Measurements from ENCODE around the gene CCL14.
"Not testable (repeated sequence)": the region's sequence is repeated elsewhere in the genome, so short reads cannot be mapped to it uniquely, and the experiment has no call there.

Gene CCL14

GRCh38 chr17:35995346-35995745 is 8.8 kb upstream of the CCL14 start:
- H3K27me3 ChIP-seq (replicated peaks in 2 of 5; ENCODE audit: control insufficient read depth in 4 of 5, insufficient read depth in 5 of 5, low read length in 4 of 5); H3K4me1 ChIP-seq (ENCODE audit: control extremely low read depth in 1 of 4, control insufficient read depth in 4 of 4, insufficient read depth in 4 of 4, low read length in 3 of 4); POLR2A ChIA-PET; H3K27ac ChIP-seq (ENCODE audit: insufficient read depth in 1 of 2, low read depth in 1 of 2, low read length in 2 of 2, poor library complexity in 1 of 2, severe bottlenecking in 2 of 2); H3K4me3 ChIP-seq (ENCODE audit: control insufficient read depth in 1 of 7, extremely low read depth in 1 of 7, insufficient read depth in 4 of 7, low read depth in 2 of 7, low read length in 6 of 7); H3K9me3 ChIP-seq (ENCODE audit: control extremely low read depth in 1 of 5, control insufficient read depth in 4 of 5, insufficient read depth in 2 of 5, low read depth in 1 of 5, low read length in 4 of 5); DNase-seq; H3K36me3 ChIP-seq (ENCODE audit: control insufficient read depth in 4 of 4, insufficient read depth in 4 of 4, low read length in 3 of 4): not testable (repeated sequence)
- no CpG with 5 or more reads among the region's 2 CpGs for WGBS (ENCODE audit: insufficient coverage)
- CTCF ChIA-PET, result interaction anchor here (1.4 to 2.2 kb wide), 2 partner anchors 151 to 154 kb away, joined by 4 to 9 read pairs; no protein-coding TSS in a partner anchor

- Histone ChIP-seq H3K27me3 (replicated peaks in 2 of 5; ENCODE audit: control insufficient read depth in 4 of 5, insufficient read depth in 5 of 5, low read length in 4 of 5) (no peaks in the 10 kb centered on the region), H3K36me3 (ENCODE audit: control insufficient read depth in 4 of 4, insufficient read depth in 4 of 4, low read length in 3 of 4) (no peaks in the 10 kb centered on the region), H3K4me3 (ENCODE audit: control insufficient read depth in 1 of 7, extremely low read depth in 1 of 7, insufficient read depth in 4 of 7, low read depth in 2 of 7, low read length in 6 of 7) (no peak overlapping the region), H3K4me1 (ENCODE audit: control extremely low read depth in 1 of 4, control insufficient read depth in 4 of 4, insufficient read depth in 4 of 4, low read length in 3 of 4) (no peaks in the 10 kb centered on the region), H3K27ac (ENCODE audit: insufficient read depth in 1 of 2, low read depth in 1 of 2, low read length in 2 of 2, poor library complexity in 1 of 2, severe bottlenecking in 2 of 2) (no peak overlapping the region), H3K9me3 (ENCODE audit: control extremely low read depth in 1 of 5, control insufficient read depth in 4 of 5, insufficient read depth in 2 of 5, low read depth in 1 of 5, low read length in 4 of 5) (peaks cover 0 to 4% (median 0%) of the 10 kb centered on the region in 5 experiments)
- DNase-seq, result no peak
- 100% methylated on average over 1 of the region's 2 CpGs for WGBS (ENCODE audit: insufficient coverage)
- ChIA-PET CTCF (interaction anchor here (0.8 to 1.0 kb wide), 2 partner anchors 9 to 13 kb away, joined by 3 to 4 read pairs; no protein-coding TSS in a partner anchor), POLR2A (no interaction called here)
Observed at GRCh38 chr17:35991075-35991474, 4.5 kb upstream of the CCL14 start.

DNA sequence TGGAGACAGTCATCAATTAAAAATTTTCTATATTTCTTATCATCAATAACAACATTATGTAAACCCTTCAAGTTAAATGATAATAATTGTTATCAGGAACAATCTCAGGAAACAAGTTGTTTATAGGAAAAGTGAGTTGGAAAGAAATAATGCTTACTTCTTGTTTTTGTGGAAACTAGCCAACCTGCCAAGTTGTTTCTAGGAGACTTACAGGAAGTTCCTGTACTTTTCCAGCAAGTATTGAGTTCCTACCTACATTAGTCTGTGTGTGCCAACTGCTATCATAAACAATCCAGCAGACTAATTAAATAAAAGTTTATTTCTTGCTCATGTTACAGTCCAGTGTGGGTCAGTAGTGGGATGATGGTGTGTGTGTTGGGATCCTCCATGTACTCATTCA is 1.6 kb upstream of the CCL14 start:
- Histone ChIP-seq H3K36me3 (ENCODE audit: control insufficient read depth in 4 of 4, insufficient read depth in 4 of 4, low read length in 3 of 4) (no peaks in the 10 kb centered on the region), H3K4me1 (ENCODE audit: control extremely low read depth in 1 of 4, control insufficient read depth in 4 of 4, insufficient read depth in 4 of 4, low read length in 3 of 4) (no peaks in the 10 kb centered on the region), H3K27ac (ENCODE audit: insufficient read depth in 1 of 2, low read depth in 1 of 2, low read length in 2 of 2, poor library complexity in 1 of 2, severe bottlenecking in 2 of 2) (no peak overlapping the region), H3K4me3 (ENCODE audit: control insufficient read depth in 1 of 7, extremely low read depth in 1 of 7, insufficient read depth in 4 of 7, low read depth in 2 of 7, low read length in 6 of 7) (no peak overlapping the region), H3K27me3 (replicated peaks in 2 of 5; ENCODE audit: control insufficient read depth in 4 of 5, insufficient read depth in 5 of 5, low read length in 4 of 5) (no peaks in the 10 kb centered on the region), H3K9me3 (ENCODE audit: control extremely low read depth in 1 of 5, control insufficient read depth in 4 of 5, insufficient read depth in 2 of 5, low read depth in 1 of 5, low read length in 4 of 5) (peaks cover 0 to 2% (median 0%) of the 10 kb centered on the region in 5 experiments)
- POLR2A ChIA-PET, result no interaction called here
- CTCF ChIA-PET, result interaction anchor here (1.3 kb wide), 1 partner anchor 12 kb away, joined by 5 read pairs; no protein-coding TSS in a partner anchor
- DNase-seq, result no peak

DNA sequence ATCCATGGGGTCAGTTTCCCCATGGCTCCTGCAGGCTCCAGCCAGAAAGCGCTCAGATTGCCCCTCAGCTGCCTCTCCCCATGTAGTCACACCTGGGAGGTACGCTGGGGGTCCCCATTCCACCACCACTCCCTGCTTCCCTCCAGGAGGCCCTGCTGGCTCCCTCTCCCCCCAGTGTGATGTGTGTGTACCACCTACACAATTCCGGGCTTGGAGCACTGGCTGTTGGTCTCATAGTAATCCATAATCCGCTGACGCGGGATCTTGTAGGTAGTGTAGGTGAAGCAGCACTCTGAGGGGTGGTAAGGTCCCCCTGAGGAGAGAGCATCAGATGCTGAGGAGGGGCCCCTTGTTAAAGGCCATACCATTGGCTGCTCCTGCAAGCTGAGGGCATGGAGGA is 2.4 kb downstream of the CCL14 start:
- no peaks in the 10 kb centered on the region for H3K4me1 ChIP-seq (ENCODE audit: control extremely low read depth in 1 of 4, control insufficient read depth in 4 of 4, insufficient read depth in 4 of 4, low read length in 3 of 4)
- WGBS (ENCODE audit: insufficient coverage), result 100% methylated on average over 2 of the region's 6 CpGs
- H3K27ac ChIP-seq (ENCODE audit: insufficient read depth in 1 of 2, low read depth in 1 of 2, low read length in 2 of 2, poor library complexity in 1 of 2, severe bottlenecking in 2 of 2), result no peak overlapping the region
- POLR2A ChIA-PET, result no interaction called here
- H3K36me3 ChIP-seq (ENCODE audit: control insufficient read depth in 4 of 4, insufficient read depth in 4 of 4, low read length in 3 of 4), result no peaks in the 10 kb centered on the region
- H3K4me3 ChIP-seq (ENCODE audit: control insufficient read depth in 1 of 7, extremely low read depth in 1 of 7, insufficient read depth in 4 of 7, low read depth in 2 of 7, low read length in 6 of 7), result no peak overlapping the region
- CTCF ChIA-PET, result interaction anchor here (1.0 to 21.0 kb wide), 5 partner anchors 10 to 164 kb away, joined by 5 to 370 read pairs (median 9); no protein-coding TSS in a partner anchor
- H3K27me3 ChIP-seq (replicated peaks in 2 of 5; ENCODE audit: control insufficient read depth in 4 of 5, insufficient read depth in 5 of 5, low read length in 4 of 5), result no peaks in the 10 kb centered on the region
- no peak for DNase-seq
- H3K9me3 ChIP-seq (ENCODE audit: control extremely low read depth in 1 of 5, control insufficient read depth in 4 of 5, insufficient read depth in 2 of 5, low read depth in 1 of 5, low read length in 4 of 5), result peaks cover 0 to under 1% (median 0%) of the 10 kb centered on the region in 5 experiments

DNA sequence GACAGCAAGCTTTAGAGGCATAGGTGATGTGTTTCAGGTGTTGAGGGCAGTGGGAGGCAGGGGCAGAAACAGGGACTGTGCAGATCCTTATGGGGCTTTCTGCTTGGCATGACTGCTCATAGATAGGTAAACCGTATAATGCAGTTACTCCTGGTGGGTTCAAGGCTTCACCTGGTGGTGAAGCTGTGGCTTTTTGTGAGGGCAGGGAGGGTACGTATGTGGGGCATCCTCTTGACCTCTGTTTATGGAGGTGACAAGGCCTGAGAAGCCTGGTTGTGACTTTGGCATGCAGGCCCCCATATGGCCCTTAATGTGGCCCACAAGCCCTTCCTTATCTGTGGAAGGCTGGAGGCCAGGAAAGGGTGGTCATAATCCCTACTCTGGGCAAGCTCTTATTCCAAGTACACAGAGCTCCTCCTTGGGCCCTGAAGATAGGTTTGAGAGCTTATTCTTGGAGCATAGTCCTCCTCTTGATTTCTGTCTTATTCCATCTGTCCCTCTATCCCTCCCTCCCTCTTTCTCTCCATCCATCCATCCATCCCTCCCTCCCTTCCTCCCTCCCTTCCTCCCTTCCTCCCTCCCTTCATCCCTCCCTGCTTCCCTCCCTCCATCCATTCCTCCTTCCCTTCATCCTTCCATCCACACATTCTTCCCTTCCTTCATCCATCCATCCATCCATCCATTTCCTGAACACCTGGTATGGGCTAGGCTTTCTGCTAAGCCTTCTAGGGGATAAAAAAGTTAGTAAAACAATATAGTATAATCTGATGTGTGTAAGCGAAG is 3.9 kb downstream of the CCL14 start:
- 100% methylated on average over 2 of the region's 3 CpGs for WGBS (ENCODE audit: insufficient coverage)
- CTCF ChIA-PET, result interaction anchor here (0.7 to 21.0 kb wide), 15 partner anchors 8 to 166 kb away, joined by 3 to 370 read pairs (median 4); partner anchors contain the start of gene CCL4
- DNase-seq, result no peak
- no peaks in the 10 kb centered on the region for H3K9me3 ChIP-seq (ENCODE audit: control extremely low read depth in 1 of 5, control insufficient read depth in 4 of 5, insufficient read depth in 2 of 5, low read depth in 1 of 5, low read length in 4 of 5)
- POLR2A ChIA-PET, result no interaction called here
- H3K4me3 ChIP-seq (ENCODE audit: control insufficient read depth in 1 of 7, extremely low read depth in 1 of 7, insufficient read depth in 4 of 7, low read depth in 2 of 7, low read length in 6 of 7), result no peak overlapping the region
- no peaks in the 10 kb centered on the region for H3K4me1 ChIP-seq (ENCODE audit: control extremely low read depth in 1 of 4, control insufficient read depth in 4 of 4, insufficient read depth in 4 of 4, low read length in 3 of 4)
- no peak overlapping the region for H3K27ac ChIP-seq (ENCODE audit: insufficient read depth in 1 of 2, low read depth in 1 of 2, low read length in 2 of 2, poor library complexity in 1 of 2, severe bottlenecking in 2 of 2)
- no peaks in the 10 kb centered on the region for H3K27me3 ChIP-seq (replicated peaks in 2 of 5; ENCODE audit: control insufficient read depth in 4 of 5, insufficient read depth in 5 of 5, low read length in 4 of 5)
- H3K36me3 ChIP-seq (ENCODE audit: control insufficient read depth in 4 of 4, insufficient read depth in 4 of 4, low read length in 3 of 4), result no peaks in the 10 kb centered on the region

DNA sequence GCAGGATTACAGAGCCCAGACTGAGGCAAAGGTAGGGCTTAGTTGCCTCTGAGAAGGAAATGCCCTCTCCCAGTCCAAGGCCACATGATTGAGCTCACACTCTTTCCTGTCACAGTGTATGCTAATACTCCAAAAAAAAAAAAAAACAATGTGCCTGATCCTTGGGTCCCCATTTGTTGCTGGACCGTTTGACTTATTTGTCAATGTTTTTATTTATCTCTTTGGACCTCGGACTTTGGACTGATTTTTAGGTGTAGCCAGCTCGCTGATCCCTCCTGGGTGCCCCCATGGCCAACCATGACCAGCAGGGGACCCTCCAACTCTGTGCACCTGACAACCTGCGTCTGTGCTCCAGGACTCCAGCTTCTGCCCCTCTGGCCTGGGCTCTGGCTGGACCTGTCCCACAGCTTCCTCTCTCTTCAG is 4.6 kb downstream of the CCL14 start:
- H3K36me3 ChIP-seq (ENCODE audit: control insufficient read depth in 4 of 4, insufficient read depth in 4 of 4, low read length in 3 of 4), result no peaks in the 10 kb centered on the region
- POLR2A ChIA-PET, result no interaction called here
- peak in 2 of 3 donors; percentile 20 to 27 for DNase-seq
- H3K27ac ChIP-seq (ENCODE audit: insufficient read depth in 1 of 2, low read depth in 1 of 2, low read length in 2 of 2, poor library complexity in 1 of 2, severe bottlenecking in 2 of 2), result no peak overlapping the region
- H3K4me3 ChIP-seq (ENCODE audit: control insufficient read depth in 1 of 7, extremely low read depth in 1 of 7, insufficient read depth in 4 of 7, low read depth in 2 of 7, low read length in 6 of 7), result no peak overlapping the region
- CTCF ChIA-PET, result interaction anchor here (0.8 to 21.0 kb wide), 14 partner anchors 8 to 166 kb away, joined by 3 to 370 read pairs (median 4); partner anchors contain the start of gene CCL4
- no peaks in the 10 kb centered on the region for H3K9me3 ChIP-seq (ENCODE audit: control extremely low read depth in 1 of 5, control insufficient read depth in 4 of 5, insufficient read depth in 2 of 5, low read depth in 1 of 5, low read length in 4 of 5)
- H3K27me3 ChIP-seq (replicated peaks in 2 of 5; ENCODE audit: control insufficient read depth in 4 of 5, insufficient read depth in 5 of 5, low read length in 4 of 5), result no peaks in the 10 kb centered on the region
- 53% methylated on average over 3 of the region's 4 CpGs for WGBS (ENCODE audit: insufficient coverage)
- no peaks in the 10 kb centered on the region for H3K4me1 ChIP-seq (ENCODE audit: control extremely low read depth in 1 of 4, control insufficient read depth in 4 of 4, insufficient read depth in 4 of 4, low read length in 3 of 4)

DNA sequence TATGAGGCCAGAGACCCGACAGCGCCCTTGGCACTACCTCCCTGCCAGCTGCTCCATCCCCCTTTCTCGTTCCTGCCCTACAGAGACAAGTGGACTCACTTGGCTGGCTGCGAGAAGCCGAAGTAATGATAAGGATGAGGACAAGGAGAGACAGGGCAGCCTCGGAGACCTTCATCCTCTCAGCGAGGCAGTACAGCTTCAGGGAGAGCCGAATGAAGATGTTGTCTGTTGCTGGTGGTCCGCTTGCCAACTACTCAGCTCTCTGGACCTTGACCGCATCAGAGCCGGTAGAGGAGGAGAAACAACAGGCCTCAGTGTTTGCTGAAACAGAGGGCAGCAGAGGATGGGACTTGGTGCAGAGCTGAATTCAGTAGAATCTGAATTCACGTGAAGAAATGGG is 5.3 kb downstream of the CCL14 start, which contains the start of gene CCL16:
CCL16 (minus strand) TSS at position 252 of the 400 bp plus-strand sequence; CDS start at position 175, 77 bp downstream.
- CTCF ChIA-PET, result interaction anchor here (0.9 to 21.0 kb wide), 7 partner anchors 10 to 167 kb away, joined by 3 to 370 read pairs (median 5); no protein-coding TSS in a partner anchor

More for the DNA sequence above, 5.3 kb downstream of the CCL14 start, which contains the start of gene CCL16:
- no peaks in the 10 kb centered on the region for H3K36me3 ChIP-seq (ENCODE audit: control insufficient read depth in 4 of 4, insufficient read depth in 4 of 4, low read length in 3 of 4)
- H3K9me3 ChIP-seq (ENCODE audit: control extremely low read depth in 1 of 5, control insufficient read depth in 4 of 5, insufficient read depth in 2 of 5, low read depth in 1 of 5, low read length in 4 of 5), result no peaks in the 10 kb centered on the region
- H3K4me3 ChIP-seq (ENCODE audit: control insufficient read depth in 1 of 7, extremely low read depth in 1 of 7, insufficient read depth in 4 of 7, low read depth in 2 of 7, low read length in 6 of 7), result no peak within 1 kb of the TSS
- POLR2A ChIA-PET, result no interaction called here
- DNase-seq, result no peak
- H3K27ac ChIP-seq (ENCODE audit: insufficient read depth in 1 of 2, low read depth in 1 of 2, low read length in 2 of 2, poor library complexity in 1 of 2, severe bottlenecking in 2 of 2), result no peak within 1 kb of the TSS
- H3K4me1 ChIP-seq (ENCODE audit: control extremely low read depth in 1 of 4, control insufficient read depth in 4 of 4, insufficient read depth in 4 of 4, low read length in 3 of 4), result no peaks in the 10 kb centered on the region
- H3K27me3 ChIP-seq (replicated peaks in 2 of 5; ENCODE audit: control insufficient read depth in 4 of 5, insufficient read depth in 5 of 5, low read length in 4 of 5), result no peaks in the 10 kb centered on the region
- WGBS (ENCODE audit: insufficient coverage), result 98% methylated on average over 11 of the region's 12 CpGs

Measured in common myeloid progenitor, CD34-positive (primary cell).